ENCODE measurements around the gene LBHD2.

- TF ChIP-seq TAF1 (IDR thresholded peaks at IDR 0.05; ENCODE audit: borderline replicate concordance, low read depth, low read length) (no peak), RFX5 (IDR thresholded peaks at IDR 0.05; ENCODE audit: low read depth, low read length) (no peak), POLR2AphosphoS5 (IDR thresholded peaks at IDR 0.05; ENCODE audit: low read length) (no peak), SMC3 (IDR thresholded peaks at IDR 0.05; ENCODE audit: borderline replicate concordance, low read length) (no peak), POLR2AphosphoS2 (IDR thresholded peaks at IDR 0.05; ENCODE audit: low read depth, low read length) (no peak), NFIC (IDR thresholded peaks at IDR 0.05; ENCODE audit: low read depth, low read length) (no peak), ESRRA (IDR thresholded peaks at IDR 0.05; ENCODE audit: low read length) (no peak), ATF3 (IDR thresholded peaks at IDR 0.05; ENCODE audit: borderline replicate concordance, extremely low read depth, low read depth, low read length) (no peak), SP1 (IDR thresholded peaks at IDR 0.05; ENCODE audit: low read depth, low read length) (no peak)
- TF ChIP-seq, protein P1, sequence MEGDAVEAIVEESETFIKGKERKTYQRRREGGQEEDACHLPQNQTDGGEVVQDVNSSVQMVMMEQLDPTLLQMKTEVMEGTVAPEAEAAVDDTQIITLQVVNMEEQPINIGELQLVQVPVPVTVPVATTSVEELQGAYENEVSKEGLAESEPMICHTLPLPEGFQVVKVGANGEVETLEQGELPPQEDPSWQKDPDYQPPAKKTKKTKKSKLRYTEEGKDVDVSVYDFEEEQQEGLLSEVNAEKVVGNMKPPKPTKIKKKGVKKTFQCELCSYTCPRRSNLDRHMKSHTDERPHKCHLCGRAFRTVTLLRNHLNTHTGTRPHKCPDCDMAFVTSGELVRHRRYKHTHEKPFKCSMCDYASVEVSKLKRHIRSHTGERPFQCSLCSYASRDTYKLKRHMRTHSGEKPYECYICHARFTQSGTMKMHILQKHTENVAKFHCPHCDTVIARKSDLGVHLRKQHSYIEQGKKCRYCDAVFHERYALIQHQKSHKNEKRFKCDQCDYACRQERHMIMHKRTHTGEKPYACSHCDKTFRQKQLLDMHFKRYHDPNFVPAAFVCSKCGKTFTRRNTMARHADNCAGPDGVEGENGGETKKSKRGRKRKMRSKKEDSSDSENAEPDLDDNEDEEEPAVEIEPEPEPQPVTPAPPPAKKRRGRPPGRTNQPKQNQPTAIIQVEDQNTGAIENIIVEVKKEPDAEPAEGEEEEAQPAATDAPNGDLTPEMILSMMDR (IDR thresholded peaks at IDR 0.05 in 2 of 3, conservative IDR thresholded peaks at IDR 0.05 in 1 of 3; ENCODE audit: control insufficient read depth in 2 of 3, extremely low read depth in 1 of 3, insufficient read depth in 1 of 3, low read depth in 3 of 3, low read length in 3 of 3), result no peak
Observed at GRCh38 chr14:103086771-103087342, 2.8 kb downstream of the LBHD2 start.
